NOMO-1 treated with DMSO at 0.1 percent for 48 hours (cell line): ENCODE data around the gene PMM2.
A peak's percentile ranks its signal among the peaks of the same experiment; 100 is the strongest.

Source experiments
- DNase-seq: peaks from one replicate; lab custom pipeline; 2025; ENCODE audit not compliant: unreplicated experiment; lab: John Stamatoyannopoulos, UW

PMM2 gene

DNA sequence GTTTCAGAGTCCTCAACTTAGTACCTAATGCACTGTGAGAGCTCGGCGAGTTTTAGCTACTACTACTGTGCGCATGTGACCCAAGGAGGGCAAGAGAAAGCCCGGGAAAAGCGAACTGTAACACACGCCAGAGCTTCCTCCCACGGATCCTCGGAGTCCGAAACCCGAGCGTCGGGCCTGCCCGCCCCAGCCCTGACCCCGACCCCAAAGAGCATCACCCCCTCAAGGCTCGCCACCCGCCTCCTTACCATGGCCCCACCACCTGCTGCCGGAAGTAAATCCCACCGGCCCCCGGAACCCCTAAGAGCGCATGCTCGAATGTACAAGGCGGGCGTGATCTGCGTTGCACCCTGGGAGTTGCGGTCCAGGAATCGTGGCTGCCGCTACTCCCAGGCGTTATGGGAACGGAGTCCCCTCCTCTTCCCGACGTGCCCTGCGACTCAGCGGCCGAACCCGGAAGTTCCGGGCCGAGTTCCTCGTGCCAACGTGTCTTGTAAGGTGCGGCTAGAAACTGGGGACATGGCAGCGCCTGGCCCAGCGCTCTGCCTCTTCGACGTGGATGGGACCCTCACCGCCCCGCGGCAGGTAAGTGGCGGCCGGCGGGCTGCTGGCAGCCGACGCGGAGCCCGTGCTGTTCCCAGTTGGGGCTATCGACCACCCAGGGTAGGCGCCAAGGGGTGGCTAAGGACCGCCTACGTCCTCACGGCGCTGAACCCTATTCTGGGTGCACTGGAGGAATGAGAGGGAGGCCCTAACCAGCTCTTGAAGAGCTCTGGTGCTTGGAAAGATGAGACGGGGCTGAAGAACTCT, at the start of gene PMM2, which contains the start of gene TMEM186:
PMM2 (plus strand) TSS at position 476 of the 810 bp plus-strand sequence; CDS start at position 520, 44 bp downstream.
TMEM186 (minus strand) TSS at position 276 of the 810 bp plus-strand sequence; CDS start at position 251, 25 bp downstream.
- peak; percentile 96 for DNase-seq

DNA sequence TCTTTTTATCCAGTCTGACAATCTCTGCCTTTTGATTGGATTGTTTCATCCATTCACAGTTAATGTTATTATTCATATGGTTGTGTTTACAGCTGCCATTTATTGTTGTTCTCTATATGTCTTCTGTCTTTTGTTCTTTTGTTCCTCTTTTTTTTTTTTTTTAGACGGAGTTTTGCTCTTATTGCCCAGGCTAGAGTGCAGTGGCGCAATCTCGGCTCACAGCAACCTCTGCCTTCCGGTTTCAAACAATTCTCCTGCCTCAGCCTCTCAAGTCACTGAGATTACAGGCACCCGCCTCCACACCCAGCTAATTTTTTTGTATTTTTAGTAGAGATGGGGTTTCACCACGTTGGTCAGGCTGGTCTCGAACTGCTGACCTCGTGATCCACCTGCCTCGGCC, 48.7 kb upstream of the PMM2 start:
- peak; percentile 47 for DNase-seq

DNA sequence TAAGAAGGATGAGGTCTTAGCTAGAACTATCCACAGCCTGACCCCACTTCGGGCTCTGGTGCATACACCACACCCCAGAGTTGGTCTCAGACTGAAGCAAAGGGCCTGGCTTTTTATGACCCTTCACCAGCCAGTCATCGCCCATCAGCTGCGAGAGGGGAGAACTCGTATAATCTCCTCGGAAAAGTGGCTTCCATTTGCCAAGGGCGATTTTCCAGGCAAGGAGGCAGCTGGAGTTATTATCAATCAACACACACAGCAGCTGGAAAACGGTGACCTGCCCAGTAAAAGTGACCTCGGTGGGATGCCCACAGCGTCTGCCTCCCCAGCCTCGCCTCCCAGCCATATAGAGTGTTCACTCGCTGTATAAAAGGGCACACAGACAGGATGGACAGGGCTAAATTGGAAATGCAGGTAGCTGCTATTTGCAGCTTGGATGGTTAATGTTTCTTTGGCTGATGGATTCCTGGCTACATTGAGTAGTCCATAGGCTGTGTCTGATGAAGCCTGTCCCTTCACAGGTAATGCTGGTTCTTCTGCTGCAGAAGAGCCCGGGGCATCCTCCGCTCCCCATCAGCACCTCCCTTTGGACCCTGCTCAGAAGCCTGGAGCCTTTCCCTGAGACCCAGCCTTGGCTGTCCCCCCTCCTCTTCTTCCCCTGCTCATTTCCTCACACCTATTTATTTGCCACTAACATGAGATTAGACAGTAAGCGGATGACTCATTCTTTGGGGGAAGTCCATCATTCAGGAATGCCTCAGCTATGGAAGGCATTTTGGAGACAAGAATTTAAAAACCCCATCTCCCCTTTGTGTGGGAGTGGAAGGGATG, 45.9 kb upstream of the PMM2 start:
- DNase-seq, result no peak

DNA sequence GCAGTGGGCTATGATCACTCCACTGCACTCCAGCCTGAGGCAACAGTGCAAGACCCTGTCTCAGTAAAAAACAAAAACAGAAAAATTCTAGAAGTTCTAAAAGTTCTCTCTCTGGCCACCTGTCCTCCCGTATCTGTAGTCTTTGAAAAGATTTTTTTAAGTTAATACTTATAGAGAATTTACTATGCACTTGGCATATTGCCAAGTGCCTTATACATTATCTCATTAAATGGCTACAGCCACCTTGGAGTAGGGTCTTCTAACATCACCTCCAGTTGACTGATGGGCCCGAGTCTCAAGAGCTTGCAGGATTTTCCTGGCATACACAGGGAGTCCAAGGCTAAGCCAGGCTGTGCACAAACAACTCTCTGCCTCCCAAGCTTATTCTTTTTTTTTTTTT, 44.9 kb upstream of the PMM2 start:
- DNase-seq, result no peak

DNA sequence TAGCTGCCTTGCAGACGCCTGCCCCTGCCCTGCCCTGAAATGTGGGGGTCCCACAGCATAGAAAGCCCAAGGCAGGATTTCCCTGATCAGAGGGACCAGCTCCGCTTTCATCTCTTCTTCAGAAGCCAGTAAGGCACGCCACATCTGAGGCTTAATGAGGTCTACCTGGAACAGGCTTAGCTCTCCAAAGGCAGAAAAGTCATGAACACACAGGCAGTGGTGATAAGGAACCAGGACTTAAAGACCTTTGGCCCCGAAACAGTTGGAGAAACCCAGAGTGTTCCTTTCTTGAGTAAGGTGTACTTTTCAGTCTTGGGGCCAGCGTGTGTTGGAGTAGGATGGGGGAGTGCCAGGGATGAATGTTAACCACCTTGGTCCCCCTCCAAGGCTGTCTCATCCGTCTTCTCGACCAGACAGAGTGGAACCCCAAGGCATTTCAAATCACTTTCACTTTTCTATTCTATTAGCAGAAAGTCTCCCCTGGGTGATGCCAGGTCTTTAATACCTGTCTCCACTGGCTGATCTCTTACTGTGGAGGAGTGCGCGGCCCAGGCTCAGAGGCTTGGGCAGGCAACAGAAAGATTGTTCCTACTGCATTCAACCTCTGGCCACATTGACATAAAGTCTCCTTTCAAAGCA, 44.1 kb upstream of the PMM2 start:
- no peak for DNase-seq

DNA sequence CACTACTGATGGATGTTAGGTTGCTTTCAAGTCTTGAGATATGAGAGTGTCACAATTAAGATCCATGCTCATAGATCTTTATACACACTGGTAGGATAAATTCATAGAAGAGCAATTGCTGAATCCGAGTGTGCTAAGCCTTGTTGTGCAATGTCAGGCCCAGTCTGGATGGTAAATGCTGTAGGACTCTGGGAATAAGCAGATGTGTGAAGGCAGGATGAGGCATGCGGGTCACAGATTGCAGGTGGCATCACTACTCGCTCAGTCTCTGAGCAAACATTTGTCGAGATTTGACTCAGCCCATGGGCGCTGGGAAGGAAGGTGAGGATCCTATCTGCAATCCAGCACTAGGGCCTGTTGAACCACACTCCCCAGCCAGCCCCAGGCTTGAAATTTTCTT, 40.9 kb upstream of the PMM2 start:
- no peak for DNase-seq

DNA sequence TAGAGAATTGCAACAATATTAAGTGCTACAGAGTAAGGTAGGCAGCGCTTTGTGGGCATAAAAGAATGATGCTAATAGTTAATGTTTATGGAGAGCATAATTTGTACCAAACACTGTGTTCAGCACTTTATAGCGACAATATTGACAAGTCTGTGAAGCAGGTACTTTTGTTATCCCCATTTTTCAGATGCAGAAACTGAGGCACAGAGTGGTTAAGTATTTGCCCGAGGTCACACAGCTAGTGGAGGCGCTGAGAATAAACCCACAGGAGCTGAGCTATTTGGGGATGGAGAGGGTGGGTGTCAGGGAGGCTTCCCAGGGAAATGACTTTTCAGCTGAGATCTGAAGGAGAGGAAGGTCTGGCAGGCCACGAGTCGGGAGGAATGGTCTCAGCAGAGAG, 39.6 kb upstream of the PMM2 start:
- DNase-seq, result no peak

DNA sequence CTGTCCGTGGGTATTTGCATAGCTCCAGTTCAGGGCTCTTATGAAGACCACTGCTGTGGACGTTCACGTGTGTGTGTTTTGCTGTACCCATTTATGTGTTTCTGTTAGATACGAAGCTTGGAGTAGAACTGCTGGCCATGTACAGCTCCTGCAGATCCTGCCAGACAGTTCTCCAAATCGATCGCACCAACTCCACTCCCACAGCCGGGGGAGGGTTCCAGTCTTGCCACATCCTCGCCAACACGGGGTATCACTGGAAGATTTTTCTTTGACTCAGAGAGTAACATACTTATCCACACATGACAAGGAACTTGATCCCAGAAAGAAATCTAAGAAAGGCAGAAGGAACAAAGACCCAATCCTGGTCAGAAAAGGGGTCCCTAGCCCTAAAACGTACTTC, 37.6 kb upstream of the PMM2 start:
- DNase-seq, result no peak

DNA sequence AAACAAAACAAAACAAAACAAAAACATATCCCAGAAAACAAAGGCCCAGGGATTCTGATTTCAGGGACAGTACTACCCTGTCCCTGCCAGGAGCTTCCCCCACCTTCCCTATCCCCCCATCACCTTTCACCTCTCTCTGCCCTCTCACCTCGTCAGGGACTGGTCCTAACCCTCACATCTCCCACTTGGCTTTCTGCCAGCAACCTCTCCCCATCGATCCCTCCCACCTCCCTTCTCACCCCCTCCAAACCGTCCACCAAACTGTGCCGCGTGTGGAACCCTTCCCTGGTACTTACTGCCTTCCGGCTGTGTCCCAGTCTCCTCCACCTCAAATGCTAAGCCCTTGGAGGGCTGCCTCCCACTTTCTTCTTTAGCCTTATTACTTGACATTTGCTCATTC, 36.6 kb upstream of the PMM2 start:
- DNase-seq, result no peak

DNA sequence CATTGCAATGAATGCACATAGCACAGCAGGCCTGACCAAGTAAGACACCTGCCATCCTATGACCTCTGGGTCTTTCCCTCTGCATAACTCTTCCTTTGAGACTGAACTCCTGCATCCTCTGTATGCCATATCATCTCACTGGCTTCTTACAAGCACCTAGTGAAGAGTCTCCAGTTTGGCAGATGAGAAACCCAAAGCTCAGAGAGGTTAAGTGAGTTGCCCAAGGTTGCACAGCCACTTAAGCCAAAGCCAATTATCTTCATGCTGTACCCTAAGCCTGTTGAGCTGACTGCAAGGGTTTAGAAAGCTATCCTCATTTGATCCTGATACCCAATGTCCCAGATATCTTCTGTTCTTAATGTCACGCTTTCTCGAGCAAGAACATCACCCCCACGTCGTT, 35.4 kb upstream of the PMM2 start:
- no peak for DNase-seq

DNA sequence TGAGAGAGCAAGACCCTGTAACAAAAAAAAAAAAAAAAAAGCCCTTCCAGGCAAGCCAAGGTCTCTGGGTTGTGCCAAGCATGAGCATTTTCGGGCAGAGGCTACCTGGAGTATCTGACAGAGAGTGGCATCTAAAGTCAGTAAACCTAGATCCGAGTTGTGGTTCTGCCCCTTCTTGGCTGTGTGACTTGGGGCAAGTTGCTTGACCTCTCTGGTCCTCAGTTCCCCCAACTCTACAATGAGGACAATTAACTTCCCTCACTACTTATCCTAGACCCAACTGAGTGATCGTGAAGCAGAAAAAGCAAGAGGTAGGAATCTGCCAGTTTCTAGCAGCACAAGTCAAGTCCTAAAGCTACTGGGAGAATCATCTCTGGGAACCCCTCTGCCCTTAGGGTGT, 34.6 kb upstream of the PMM2 start:
- no peak for DNase-seq

DNA sequence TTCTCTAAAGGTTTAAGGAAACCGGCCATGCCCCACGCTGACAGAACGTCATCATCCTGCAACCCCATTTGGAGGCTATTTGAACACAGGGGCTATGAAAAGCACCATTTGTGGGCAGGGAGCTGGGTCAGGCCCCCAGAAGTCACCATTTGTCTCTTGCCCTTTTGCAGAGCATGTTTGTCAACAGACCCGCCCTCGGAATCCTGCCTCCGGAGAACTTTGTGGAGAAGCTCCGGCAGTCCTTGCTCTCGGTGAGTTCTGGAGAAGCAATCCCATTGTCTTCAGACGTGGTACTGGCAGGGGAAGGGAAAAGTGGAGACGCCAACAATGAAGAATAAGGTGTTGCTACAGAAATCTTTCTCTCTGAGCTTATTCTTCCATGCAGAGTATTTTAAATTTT, 33.7 kb upstream of the PMM2 start:
- DNase-seq, result no peak

DNA sequence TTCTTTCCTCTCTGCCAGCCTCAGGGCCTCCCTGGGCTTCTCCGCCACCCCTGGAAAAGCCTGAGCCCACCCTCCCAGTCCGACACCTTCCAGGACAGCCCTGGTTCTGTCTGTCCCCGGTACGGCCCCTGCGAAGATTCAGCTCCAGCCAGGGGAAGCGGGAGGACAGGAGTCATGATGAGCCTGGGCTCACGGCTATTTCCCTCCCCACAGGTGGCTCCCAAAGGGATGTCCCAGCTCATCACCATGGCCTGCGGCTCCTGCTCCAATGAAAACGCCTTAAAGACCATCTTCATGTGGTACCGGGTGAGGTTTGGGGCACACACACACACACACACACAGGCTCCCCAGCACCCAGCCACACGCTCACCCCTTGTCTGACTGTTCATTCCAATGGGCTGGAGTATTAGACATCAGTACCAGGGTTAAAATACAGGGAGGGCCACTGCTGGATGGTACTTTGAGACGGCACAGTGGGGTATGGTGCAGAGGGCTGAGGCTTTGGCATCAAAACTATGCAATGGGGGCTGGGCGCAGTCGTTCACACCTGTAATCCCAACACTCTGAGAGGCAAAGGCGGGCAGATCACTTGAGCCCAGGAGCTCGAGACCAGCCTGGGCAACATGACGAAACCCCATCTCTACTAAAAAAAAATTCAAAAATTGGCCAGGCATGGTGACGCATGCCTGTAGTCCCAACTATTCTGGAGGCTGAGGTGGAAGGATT, 33.0 kb upstream of the PMM2 start:
- no peak for DNase-seq

DNA sequence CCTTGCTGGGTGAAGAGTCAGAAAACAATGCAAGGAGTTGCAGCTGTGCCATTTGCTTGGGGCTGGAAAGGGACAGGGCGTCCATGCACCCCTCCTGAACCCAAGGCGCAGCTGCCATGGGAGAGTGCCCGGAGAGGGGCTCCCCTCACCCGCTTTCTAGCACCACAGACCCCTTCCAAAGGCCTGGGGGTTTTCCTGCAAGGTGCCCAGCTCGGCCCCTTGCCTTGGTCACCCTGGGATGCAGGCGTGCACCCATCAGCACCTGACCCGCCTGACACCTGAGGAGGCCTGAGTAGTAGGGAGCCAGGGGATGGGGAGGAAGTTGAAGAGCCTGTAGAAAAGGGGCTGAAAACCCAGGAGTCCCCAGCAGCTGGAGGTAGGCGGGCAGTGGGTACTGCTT, 30.5 kb upstream of the PMM2 start:
- no peak for DNase-seq

DNA sequence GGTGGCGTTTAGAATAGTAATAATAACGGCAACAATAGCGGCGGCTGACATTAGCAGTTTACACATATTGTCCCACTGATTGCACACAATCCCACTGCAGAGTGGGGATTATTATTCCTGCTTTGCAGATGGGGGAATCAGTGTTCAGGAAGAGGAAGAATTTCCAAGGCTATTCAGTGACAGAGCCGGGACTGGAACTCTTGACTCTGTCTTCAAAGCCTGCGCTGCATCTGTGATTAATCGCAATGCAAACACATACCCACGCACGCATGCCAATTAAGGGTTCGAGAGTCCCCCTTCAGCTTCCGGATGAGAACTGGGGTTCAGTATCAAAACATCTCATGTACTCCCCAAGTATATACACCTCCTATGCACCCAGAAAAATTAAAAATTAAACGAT, 29.4 kb upstream of the PMM2 start:
- no peak for DNase-seq

DNA sequence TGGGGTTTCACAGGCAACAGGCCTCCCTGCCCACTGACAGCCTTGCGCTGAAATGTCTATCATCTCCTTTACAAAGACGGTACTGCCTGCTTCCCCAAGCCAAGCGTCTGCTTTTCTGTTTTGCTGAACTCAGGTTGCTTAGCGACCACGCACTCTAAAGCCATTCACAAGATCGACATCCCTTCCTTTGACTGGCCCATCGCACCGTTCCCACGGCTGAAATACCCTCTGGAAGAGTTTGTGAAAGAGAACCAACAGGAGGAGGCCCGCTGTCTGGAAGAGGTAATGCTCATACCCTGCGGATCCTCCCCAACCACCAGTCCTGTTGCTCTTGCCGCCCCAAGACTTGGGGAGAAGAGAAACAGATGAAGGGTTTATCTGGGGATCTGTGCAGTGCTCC, 28.9 kb upstream of the PMM2 start:
- DNase-seq, result no peak

DNA sequence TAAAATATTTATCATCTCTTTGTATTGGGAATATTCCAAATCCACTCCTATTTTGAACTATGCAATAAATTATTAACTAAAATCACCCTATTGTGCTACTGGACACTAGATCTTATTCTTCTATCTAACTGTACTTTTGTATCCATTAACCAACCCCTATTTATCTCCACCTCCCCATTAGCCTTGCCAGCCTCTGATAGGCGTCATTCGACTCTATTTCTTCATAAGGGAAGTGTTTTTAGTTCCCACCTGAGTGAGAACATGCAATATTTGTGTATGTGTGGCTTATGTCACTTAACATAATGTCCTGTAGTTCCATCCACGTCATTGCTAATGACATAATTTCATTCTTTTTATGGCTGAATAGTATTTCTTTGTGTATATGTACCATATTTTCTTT, 24.1 kb upstream of the PMM2 start:
- DNase-seq, result no peak

DNA sequence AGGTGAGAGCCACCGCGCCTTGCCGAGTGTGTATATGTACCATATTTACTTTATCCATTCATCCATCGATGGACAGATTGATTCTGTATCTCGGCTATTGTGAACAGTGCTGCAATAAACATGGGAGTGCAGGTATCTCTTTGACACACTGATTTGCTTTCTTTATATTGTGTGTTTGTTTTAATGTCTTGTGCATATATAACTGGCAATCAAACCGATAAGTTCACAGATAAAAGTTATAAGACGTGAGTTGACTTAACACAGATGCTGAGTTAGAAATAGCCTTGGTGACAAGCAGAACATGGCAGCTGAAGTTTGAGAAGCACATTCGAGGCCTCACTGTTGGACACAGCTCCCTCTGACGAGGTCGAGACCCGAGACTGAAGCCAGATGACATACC, 23.4 kb upstream of the PMM2 start:
- no peak for DNase-seq

DNA sequence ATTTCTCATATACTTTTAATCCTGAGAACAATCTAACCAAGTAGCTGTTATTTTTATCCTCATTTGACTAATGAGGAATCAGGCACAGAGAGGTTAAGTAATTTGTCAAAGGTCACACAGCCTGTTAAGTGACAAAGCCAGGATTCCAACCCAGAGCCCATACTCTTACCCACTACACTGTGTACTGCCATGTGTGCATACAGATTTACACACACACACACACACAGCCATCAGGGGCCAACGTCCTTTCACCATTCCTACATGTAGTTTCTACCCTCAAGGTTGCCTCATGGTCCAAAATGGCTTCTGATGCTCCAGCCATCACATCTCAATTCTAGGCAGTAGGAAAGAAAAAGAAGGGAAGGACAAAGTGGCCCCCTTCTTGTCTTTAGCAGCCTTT, 22.3 kb upstream of the PMM2 start:
- DNase-seq, result no peak

DNA sequence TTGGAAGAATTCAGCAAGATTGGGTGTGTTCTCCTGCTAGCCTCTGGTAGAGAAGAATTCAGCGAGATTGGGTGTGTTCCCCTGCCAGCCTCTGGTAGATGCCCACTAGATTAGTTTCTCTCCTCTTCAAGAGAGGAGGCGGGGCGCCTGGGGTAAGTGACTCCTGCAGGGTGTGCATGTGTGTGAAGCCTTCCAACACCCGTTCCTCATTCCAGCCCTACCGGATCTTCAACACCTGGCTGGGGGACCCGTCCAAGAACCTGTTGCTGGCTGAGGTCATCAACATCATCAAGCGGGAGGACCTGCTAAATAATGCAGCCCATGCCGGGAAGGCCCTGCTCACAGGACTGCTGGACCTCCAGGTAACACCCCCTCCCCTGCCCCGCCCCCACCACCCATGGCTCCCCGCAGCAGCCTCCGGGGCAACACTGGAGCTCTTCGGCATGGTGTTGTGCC, 21.5 kb upstream of the PMM2 start:
- no peak for DNase-seq

DNA sequence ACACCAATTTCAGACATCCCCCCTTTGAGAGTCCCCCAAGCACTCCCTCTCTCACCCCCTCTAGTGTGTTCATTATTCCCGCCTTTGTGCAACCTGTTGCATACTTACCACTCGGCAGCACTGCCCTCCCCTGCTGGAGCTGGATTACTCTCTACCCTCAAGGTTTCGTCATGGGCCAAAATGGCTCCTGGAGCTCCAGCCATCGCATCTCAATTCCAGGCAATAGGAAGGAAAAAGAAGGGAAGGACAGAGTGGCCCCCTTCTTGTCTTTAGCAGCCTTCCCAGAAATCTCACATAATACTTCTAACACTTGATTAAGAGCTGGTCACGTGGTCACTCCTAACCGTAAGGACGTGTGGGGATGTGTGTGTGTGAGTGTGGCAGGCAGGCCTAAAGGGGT, 20.4 kb upstream of the PMM2 start:
- DNase-seq, result no peak
